ENCODE measurements around the gene MRPL40. TPM values are rescaled to one million over a fixed set of nuclear protein-coding genes. Genes with fewer than 3 reads are reported as not detected.

MRPL40 gene
- total and polyA plus RNA-seq, 9 donors: 25.6 to 40.2 (median 28.6) TPM

- no peak for DNase-seq
- no peaks in the 10 kb centered on the region for H3K9me3 ChIP-seq (replicated peaks; ENCODE audit: control insufficient read depth, low read depth, low read length)
- no peaks in the 10 kb centered on the region for H3K27me3 ChIP-seq (ENCODE audit: control insufficient read depth, insufficient read depth, low read length)
- 100% methylated on average over 3 of the region's 4 CpGs for WGBS (ENCODE audit: insufficient coverage)
- H3K36me3 ChIP-seq (ENCODE audit: control insufficient read depth, insufficient read depth, low read length): peaks cover 69% of the 10 kb centered on the region
- no peaks in the 10 kb centered on the region for H3K4me1 ChIP-seq (ENCODE audit: control insufficient read depth, insufficient read depth, low read length)
- no peak overlapping the region for H3K27ac ChIP-seq (ENCODE audit: low read length)
- H3K4me3 ChIP-seq (ENCODE audit: low read length): no peak overlapping the region
Measured at GRCh38 chr22:19395276-19395675, 37.1 kb upstream of the MRPL40 start.

- Histone ChIP-seq H3K4me3 (ENCODE audit: low read length) (no peak overlapping the region), H3K27me3 (ENCODE audit: control insufficient read depth, insufficient read depth, low read length) (no peaks in the 10 kb centered on the region), H3K9me3 (replicated peaks; ENCODE audit: control insufficient read depth, low read depth, low read length) (no peaks in the 10 kb centered on the region), H3K27ac (ENCODE audit: low read length) (no peak overlapping the region), H3K4me1 (ENCODE audit: control insufficient read depth, insufficient read depth, low read length) (no peaks in the 10 kb centered on the region), H3K36me3 (ENCODE audit: control insufficient read depth, insufficient read depth, low read length) (peaks cover 68% of the 10 kb centered on the region)
- WGBS (ENCODE audit: insufficient coverage): 69% methylated on average over 4 of the region's 6 CpGs
- DNase-seq: no peak
Measured at GRCh38 chr22:19396561-19396933, 35.8 kb upstream of the MRPL40 start.

GRCh38 chr22:19396934-19397733, 35.2 kb upstream of the MRPL40 start:
- WGBS (ENCODE audit: insufficient coverage): 94% methylated on average over 2 of the region's 6 CpGs
- no peak for DNase-seq
- H3K4me1 ChIP-seq (ENCODE audit: control insufficient read depth, insufficient read depth, low read length): no peaks in the 10 kb centered on the region

GRCh38 chr22:19397734-19398104, 34.6 kb upstream of the MRPL40 start:
- WGBS (ENCODE audit: insufficient coverage): 72% methylated on average over 3 of the region's 3 CpGs
- peaks cover 58% of the 10 kb centered on the region for H3K36me3 ChIP-seq (ENCODE audit: control insufficient read depth, insufficient read depth, low read length)
- no peaks in the 10 kb centered on the region for H3K9me3 ChIP-seq (replicated peaks; ENCODE audit: control insufficient read depth, low read depth, low read length)
- no peaks in the 10 kb centered on the region for H3K4me1 ChIP-seq (ENCODE audit: control insufficient read depth, insufficient read depth, low read length)
- H3K27ac ChIP-seq (ENCODE audit: low read length): no peak overlapping the region
- no peaks in the 10 kb centered on the region for H3K27me3 ChIP-seq (ENCODE audit: control insufficient read depth, insufficient read depth, low read length)
- no peak for DNase-seq
- H3K4me3 ChIP-seq (ENCODE audit: low read length): no peak overlapping the region

More at GRCh38 chr22:19396934-19397733, 35.2 kb upstream of the MRPL40 start:
- Histone ChIP-seq H3K36me3 (ENCODE audit: control insufficient read depth, insufficient read depth, low read length) (peaks cover 64% of the 10 kb centered on the region), H3K27ac (ENCODE audit: low read length) (no peak overlapping the region), H3K9me3 (replicated peaks; ENCODE audit: control insufficient read depth, low read depth, low read length) (no peaks in the 10 kb centered on the region), H3K27me3 (ENCODE audit: control insufficient read depth, insufficient read depth, low read length) (no peaks in the 10 kb centered on the region), H3K4me3 (ENCODE audit: low read length) (no peak overlapping the region)

- H3K27ac ChIP-seq (ENCODE audit: low read length): no peak overlapping the region
- no peak for DNase-seq
- H3K27me3 ChIP-seq (ENCODE audit: control insufficient read depth, insufficient read depth, low read length): no peaks in the 10 kb centered on the region
- H3K9me3 ChIP-seq (replicated peaks; ENCODE audit: control insufficient read depth, low read depth, low read length): no peaks in the 10 kb centered on the region
- H3K4me3 ChIP-seq (ENCODE audit: low read length): no peak overlapping the region
- H3K36me3 ChIP-seq (ENCODE audit: control insufficient read depth, insufficient read depth, low read length): peaks cover 55% of the 10 kb centered on the region
- 74% methylated on average over 5 of the region's 6 CpGs for WGBS (ENCODE audit: insufficient coverage)
- H3K4me1 ChIP-seq (ENCODE audit: control insufficient read depth, insufficient read depth, low read length): no peaks in the 10 kb centered on the region
Measured at GRCh38 chr22:19398206-19398605, 34.1 kb upstream of the MRPL40 start.

- Histone ChIP-seq H3K9me3 (replicated peaks; ENCODE audit: control insufficient read depth, low read depth, low read length) (no peaks in the 10 kb centered on the region), H3K4me3 (ENCODE audit: low read length) (no peak overlapping the region), H3K27me3 (ENCODE audit: control insufficient read depth, insufficient read depth, low read length) (no peaks in the 10 kb centered on the region), H3K27ac (ENCODE audit: low read length) (no peak overlapping the region), H3K36me3 (ENCODE audit: control insufficient read depth, insufficient read depth, low read length) (peaks cover 52% of the 10 kb centered on the region), H3K4me1 (ENCODE audit: control insufficient read depth, insufficient read depth, low read length) (no peaks in the 10 kb centered on the region)
- no CpG with 5 or more reads among the region's 2 CpGs for WGBS (ENCODE audit: insufficient coverage)
- no peak for DNase-seq
Measured at GRCh38 chr22:19398652-19399051, 33.7 kb upstream of the MRPL40 start.

GRCh38 chr22:19400881-19401280, 31.5 kb upstream of the MRPL40 start:
- Histone ChIP-seq H3K9me3 (replicated peaks; ENCODE audit: control insufficient read depth, low read depth, low read length) (no peaks in the 10 kb centered on the region), H3K27ac (ENCODE audit: low read length) (no peak overlapping the region), H3K36me3 (ENCODE audit: control insufficient read depth, insufficient read depth, low read length) (peaks cover 46% of the 10 kb centered on the region), H3K4me3 (ENCODE audit: low read length) (no peak overlapping the region), H3K4me1 (ENCODE audit: control insufficient read depth, insufficient read depth, low read length) (no peaks in the 10 kb centered on the region), H3K27me3 (ENCODE audit: control insufficient read depth, insufficient read depth, low read length) (no peaks in the 10 kb centered on the region)
- WGBS (ENCODE audit: insufficient coverage): 88% methylated on average over 6 of the region's 6 CpGs
- DNase-seq: no peak

- no peak for DNase-seq
- Histone ChIP-seq H3K27me3 (ENCODE audit: control insufficient read depth, insufficient read depth, low read length) (no peaks in the 10 kb centered on the region), H3K9me3 (replicated peaks; ENCODE audit: control insufficient read depth, low read depth, low read length) (no peaks in the 10 kb centered on the region), H3K36me3 (ENCODE audit: control insufficient read depth, insufficient read depth, low read length) (peaks cover 44% of the 10 kb centered on the region), H3K4me3 (ENCODE audit: low read length) (no peak overlapping the region), H3K4me1 (ENCODE audit: control insufficient read depth, insufficient read depth, low read length) (no peaks in the 10 kb centered on the region), H3K27ac (ENCODE audit: low read length) (no peak overlapping the region)
- WGBS (ENCODE audit: insufficient coverage): 98% methylated on average over 4 of the region's 4 CpGs
Measured at GRCh38 chr22:19401483-19401882, 30.9 kb upstream of the MRPL40 start.

- DNase-seq: no peak
- Histone ChIP-seq H3K27me3 (ENCODE audit: control insufficient read depth, insufficient read depth, low read length) (no peaks in the 10 kb centered on the region), H3K9me3 (replicated peaks; ENCODE audit: control insufficient read depth, low read depth, low read length) (no peaks in the 10 kb centered on the region), H3K27ac (ENCODE audit: low read length) (no peak overlapping the region), H3K4me1 (ENCODE audit: control insufficient read depth, insufficient read depth, low read length) (no peaks in the 10 kb centered on the region), H3K4me3 (ENCODE audit: low read length) (no peak overlapping the region), H3K36me3 (ENCODE audit: control insufficient read depth, insufficient read depth, low read length) (peaks cover 41% of the 10 kb centered on the region)
- 100% methylated on average over 1 of the region's 4 CpGs for WGBS (ENCODE audit: insufficient coverage)
Measured at GRCh38 chr22:19402642-19403191, 29.6 kb upstream of the MRPL40 start.

- Histone ChIP-seq H3K27me3 (ENCODE audit: control insufficient read depth, insufficient read depth, low read length) (no peaks in the 10 kb centered on the region), H3K27ac (ENCODE audit: low read length) (no peak overlapping the region), H3K4me1 (ENCODE audit: control insufficient read depth, insufficient read depth, low read length) (no peaks in the 10 kb centered on the region), H3K4me3 (ENCODE audit: low read length) (no peak overlapping the region), H3K9me3 (replicated peaks; ENCODE audit: control insufficient read depth, low read depth, low read length) (no peaks in the 10 kb centered on the region), H3K36me3 (ENCODE audit: control insufficient read depth, insufficient read depth, low read length) (peaks cover 41% of the 10 kb centered on the region)
- 89% methylated on average over 3 of the region's 3 CpGs for WGBS (ENCODE audit: insufficient coverage)
- DNase-seq: no peak
Measured at GRCh38 chr22:19404676-19405075, 27.7 kb upstream of the MRPL40 start.
